ENCODE measurements around the gene CR1. TPM values are rescaled to one million over a fixed set of nuclear protein-coding genes. Genes with fewer than 3 reads are reported as not detected.

CR1 gene
- total and polyA plus RNA-seq, 2 of the 8 experiments (the other 6 are each of a cell fraction or from before 2014, with no cell fraction given): 0.15 to 0.22 TPM

GRCh38 chr1:207578796-207579435 is 83.0 kb downstream of the CR1 start (continued):
- TF ChIP-seq SAP30 (IDR thresholded peaks at IDR 0.05; ENCODE audit: insufficient read depth, insufficient replicate concordance, low read length) (no peak), TAF1 (IDR thresholded peaks at IDR 0.05; ENCODE audit: low read depth, low read length) (no peak)
